Measurements from ENCODE around the gene UNC45A. TPM values are rescaled to one million over a fixed set of nuclear protein-coding genes. Genes with fewer than 3 reads are reported as not detected.

UNC45A gene
- total and polyA plus RNA-seq, 2 of the 13 experiments (the other 11 are each of a cell fraction or from before 2014, with no cell fraction given): 33.8 to 39.7 TPM

DNA sequence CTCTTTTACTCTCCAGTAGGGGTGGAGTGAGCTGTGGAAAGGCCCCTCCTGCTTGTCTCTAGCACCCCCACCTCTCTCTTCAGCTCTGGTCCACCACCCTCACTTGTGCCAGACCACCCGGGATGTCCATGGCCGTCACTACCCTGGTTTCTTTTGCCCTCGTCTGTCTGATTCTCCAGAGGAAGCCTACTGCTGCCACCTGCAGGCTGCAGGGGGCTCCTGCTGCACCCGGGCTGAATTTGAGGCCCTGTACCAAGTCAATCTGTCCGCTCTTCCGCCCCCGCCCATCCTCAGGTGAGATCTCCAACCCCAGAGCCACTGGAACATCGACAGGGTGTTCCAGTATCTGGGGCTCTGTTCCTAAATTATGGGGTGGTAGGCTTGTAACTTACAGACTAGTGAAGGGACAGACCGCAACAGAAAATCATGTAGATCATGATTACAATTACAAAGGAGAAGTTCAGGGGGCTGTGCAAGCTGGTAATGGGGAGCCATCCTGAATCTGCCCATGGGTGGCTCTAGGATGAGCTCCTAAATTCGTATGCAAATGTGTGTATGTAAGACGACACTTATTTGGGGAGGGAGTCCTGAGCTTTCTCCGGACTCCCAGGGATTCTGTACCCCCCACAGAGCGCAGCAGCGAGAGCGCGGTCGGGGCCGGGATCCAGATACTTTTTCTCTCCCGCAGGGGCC, 683 bp upstream of the UNC45A start (continued):
- TF ChIP-seq ZBTB2 (CRISPR knock-in tag; IDR thresholded peaks at IDR 0.05; ENCODE audit: low read depth) (no peak), NFE2 (CRISPR knock-in tag; IDR thresholded peaks at IDR 0.05) (no peak), ZSCAN29 (CRISPR knock-in tag; conservative IDR thresholded peaks at IDR 0.05) (no peak), AGO1 (IDR thresholded peaks at IDR 0.05; ENCODE audit: low read depth, low read length, poor library complexity, severe bottlenecking) (no peak), ARHGAP35 (CRISPR knock-in tag; IDR thresholded peaks at IDR 0.05; ENCODE audit: borderline replicate concordance) (no peak; the same call in 1 of the 2 replicates), SALL1 (CRISPR knock-in tag; IDR thresholded peaks at IDR 0.05) (peak; percentile 5; the same call in 1 of the 2 replicates), MTF2 (CRISPR knock-in tag; IDR thresholded peaks at IDR 0.05; ENCODE audit: borderline replicate concordance) (no peak), THAP11 (CRISPR knock-in tag; IDR thresholded peaks at IDR 0.05) (no peak), ZXDC (CRISPR knock-in tag; IDR thresholded peaks at IDR 0.05) (no peak), ZNF580 (CRISPR knock-in tag; IDR thresholded peaks at IDR 0.05; ENCODE audit: borderline replicate concordance, low read depth) (no peak), ZNF792 (CRISPR knock-in tag; IDR thresholded peaks at IDR 0.05) (no peak), SNAPC2 (CRISPR knock-in tag; IDR thresholded peaks at IDR 0.05) (no peak), MEIS2 (CRISPR knock-in tag; IDR thresholded peaks at IDR 0.05) (no peak), RFXAP (CRISPR knock-in tag; IDR thresholded peaks at IDR 0.05; ENCODE audit: borderline replicate concordance) (no peak), RFXANK (CRISPR knock-in tag; IDR thresholded peaks at IDR 0.05) (no peak), THAP9 (CRISPR knock-in tag; IDR thresholded peaks at IDR 0.05; ENCODE audit: borderline replicate concordance) (no peak), ZNF205 (CRISPR knock-in tag; IDR thresholded peaks at IDR 0.05) (no peak), ZNF143 (CRISPR knock-in tag; IDR thresholded peaks at IDR 0.05) (no peak), TEAD3 (CRISPR knock-in tag; optimal IDR thresholded peaks at IDR 0.05; ENCODE audit: borderline replicate concordance) (no peak)
- TF ChIP-seq, protein P1, sequence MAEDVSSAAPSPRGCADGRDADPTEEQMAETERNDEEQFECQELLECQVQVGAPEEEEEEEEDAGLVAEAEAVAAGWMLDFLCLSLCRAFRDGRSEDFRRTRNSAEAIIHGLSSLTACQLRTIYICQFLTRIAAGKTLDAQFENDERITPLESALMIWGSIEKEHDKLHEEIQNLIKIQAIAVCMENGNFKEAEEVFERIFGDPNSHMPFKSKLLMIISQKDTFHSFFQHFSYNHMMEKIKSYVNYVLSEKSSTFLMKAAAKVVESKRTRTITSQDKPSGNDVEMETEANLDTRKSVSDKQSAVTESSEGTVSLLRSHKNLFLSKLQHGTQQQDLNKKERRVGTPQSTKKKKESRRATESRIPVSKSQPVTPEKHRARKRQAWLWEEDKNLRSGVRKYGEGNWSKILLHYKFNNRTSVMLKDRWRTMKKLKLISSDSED (CRISPR knock-in tag; IDR thresholded peaks at IDR 0.05): no peak
- TF ChIP-seq, protein P2, sequence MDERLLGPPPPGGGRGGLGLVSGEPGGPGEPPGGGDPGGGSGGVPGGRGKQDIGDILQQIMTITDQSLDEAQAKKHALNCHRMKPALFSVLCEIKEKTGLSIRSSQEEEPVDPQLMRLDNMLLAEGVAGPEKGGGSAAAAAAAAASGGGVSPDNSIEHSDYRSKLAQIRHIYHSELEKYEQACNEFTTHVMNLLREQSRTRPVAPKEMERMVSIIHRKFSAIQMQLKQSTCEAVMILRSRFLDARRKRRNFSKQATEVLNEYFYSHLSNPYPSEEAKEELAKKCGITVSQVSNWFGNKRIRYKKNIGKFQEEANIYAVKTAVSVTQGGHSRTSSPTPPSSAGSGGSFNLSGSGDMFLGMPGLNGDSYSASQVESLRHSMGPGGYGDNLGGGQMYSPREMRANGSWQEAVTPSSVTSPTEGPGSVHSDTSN (CRISPR knock-in tag; IDR thresholded peaks at IDR 0.05): no peak

Data from HepG2 (cell line).